ENCODE results near the gene IRF7. TPM values are rescaled to one million over a fixed set of nuclear protein-coding genes. Genes with fewer than 3 reads are reported as not detected.

IRF7 gene
- total and polyA plus RNA-seq, 4 donors, result 15.7 to 62.4 (median 37.0) TPM

GRCh38 chr11:595400-595799 is 20.4 kb downstream of the IRF7 start:
- WGBS, result 96% methylated on average over 10 of the region's 10 CpGs
- Histone ChIP-seq H3K27ac (ENCODE audit: low read depth in 1 of 2, low read length in 2 of 2) (no peak overlapping the region), H3K9me3 (ENCODE audit: control insufficient read depth in 4 of 4, low read length in 3 of 4) (no peaks in the 10 kb centered on the region), H3K4me1 (ENCODE audit: control insufficient read depth in 4 of 4, insufficient read depth in 4 of 4, low read length in 3 of 4) (no peaks in the 10 kb centered on the region), H3K36me3 (ENCODE audit: control insufficient read depth in 4 of 4, insufficient read depth in 3 of 4, low read depth in 1 of 4, low read length in 3 of 4) (peaks cover 28 to 78% (median 53%) of the 10 kb centered on the region in 4 donors), H3K27me3 (ENCODE audit: control insufficient read depth in 4 of 4, insufficient read depth in 4 of 4, low read length in 3 of 4) (no peaks in the 10 kb centered on the region), H3K9ac (ENCODE audit: low read depth in 1 of 2, low read length in 2 of 2) (no peak overlapping the region), H3K4me3 (ENCODE audit: low read depth in 1 of 3, low read length in 3 of 3) (no peak overlapping the region)
- TF ChIP-seq CTCF (IDR thresholded peaks at IDR 0.05; ENCODE audit: low read depth, low read length, missing input control), result no peak
- TF ChIP-seq EGR1 (IDR thresholded peaks at IDR 0.05; ENCODE audit: low read depth in 2 of 2), result no peak
- no peak for TF ChIP-seq TAF1 (conservative IDR thresholded peaks at IDR 0.05)
- TF ChIP-seq, protein P1, sequence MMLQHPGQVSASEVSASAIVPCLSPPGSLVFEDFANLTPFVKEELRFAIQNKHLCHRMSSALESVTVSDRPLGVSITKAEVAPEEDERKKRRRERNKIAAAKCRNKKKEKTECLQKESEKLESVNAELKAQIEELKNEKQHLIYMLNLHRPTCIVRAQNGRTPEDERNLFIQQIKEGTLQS (IDR thresholded peaks at IDR 0.05), result no peak
- TF ChIP-seq JUND (IDR thresholded peaks at IDR 0.05), result no peak
- no peak for DNase-seq (ENCODE audit: low spot score)

GRCh38 chr11:593347-593746 is 22.4 kb downstream of the IRF7 start:
- WGBS, result 95% methylated on average over 21 of the region's 21 CpGs

DNA sequence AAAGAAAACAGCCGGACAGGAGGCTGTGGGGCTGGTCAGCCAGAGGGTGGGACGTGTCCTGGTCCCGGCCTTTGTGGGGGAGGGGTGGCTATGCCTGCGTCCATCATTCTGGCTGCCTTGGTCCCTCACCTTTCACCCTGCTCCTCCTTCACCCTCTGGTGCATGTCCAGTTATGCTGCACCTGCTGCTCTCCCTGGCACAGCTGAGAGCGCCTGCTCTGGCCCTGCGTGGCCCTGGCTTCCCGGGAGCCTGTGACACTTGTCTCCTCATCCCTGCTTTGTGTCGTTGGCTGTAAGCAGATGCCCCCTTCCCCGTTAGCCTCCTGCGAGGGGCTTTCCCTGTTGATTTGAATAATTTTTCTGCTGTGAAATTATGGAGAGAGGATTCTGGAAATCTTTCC is 22.8 kb downstream of the IRF7 start:
- no peak overlapping the region for H3K4me3 ChIP-seq (ENCODE audit: low read depth in 1 of 3, low read length in 3 of 3)
- DNase-seq (ENCODE audit: low spot score), result no peak
- TF ChIP-seq MAX (IDR thresholded peaks at IDR 0.05) (no peak), CTCF (IDR thresholded peaks at IDR 0.05; ENCODE audit: low read depth, low read length, missing input control) (no peak), SP1 (IDR thresholded peaks at IDR 0.05) (no peak)
- no peaks in the 10 kb centered on the region for H3K9me3 ChIP-seq (ENCODE audit: control insufficient read depth in 4 of 4, low read length in 3 of 4)
- peaks cover 0 to 6% (median 4%) of the 10 kb centered on the region in 4 donors for H3K4me1 ChIP-seq (ENCODE audit: control insufficient read depth in 4 of 4, insufficient read depth in 4 of 4, low read length in 3 of 4)
- H3K27ac ChIP-seq (ENCODE audit: low read depth in 1 of 2, low read length in 2 of 2), result no peak overlapping the region
- 95% methylated on average over 10 of the region's 10 CpGs for WGBS
- no peaks in the 10 kb centered on the region for H3K27me3 ChIP-seq (ENCODE audit: control insufficient read depth in 4 of 4, insufficient read depth in 4 of 4, low read length in 3 of 4)
- H3K9ac ChIP-seq (ENCODE audit: low read depth in 1 of 2, low read length in 2 of 2), result no peak overlapping the region
- H3K36me3 ChIP-seq (ENCODE audit: control insufficient read depth in 4 of 4, insufficient read depth in 3 of 4, low read depth in 1 of 4, low read length in 3 of 4), result peaks cover 29 to 70% (median 48%) of the 10 kb centered on the region in 4 donors

More at GRCh38 chr11:593347-593746, 22.4 kb downstream of the IRF7 start:
- Histone ChIP-seq H3K4me3 (ENCODE audit: low read depth in 1 of 3, low read length in 3 of 3) (no peak overlapping the region), H3K4me1 (ENCODE audit: control insufficient read depth in 4 of 4, insufficient read depth in 4 of 4, low read length in 3 of 4) (peaks cover 0 to 2% (median under 1%) of the 10 kb centered on the region in 4 donors), H3K9me3 (ENCODE audit: control insufficient read depth in 4 of 4, low read length in 3 of 4) (no peaks in the 10 kb centered on the region), H3K27me3 (ENCODE audit: control insufficient read depth in 4 of 4, insufficient read depth in 4 of 4, low read length in 3 of 4) (no peaks in the 10 kb centered on the region), H3K36me3 (ENCODE audit: control insufficient read depth in 4 of 4, insufficient read depth in 3 of 4, low read depth in 1 of 4, low read length in 3 of 4) (peaks cover 31 to 74% (median 49%) of the 10 kb centered on the region in 4 donors), H3K27ac (ENCODE audit: low read depth in 1 of 2, low read length in 2 of 2) (no peak overlapping the region), H3K9ac (ENCODE audit: low read depth in 1 of 2, low read length in 2 of 2) (no peak overlapping the region)
- TF ChIP-seq, protein P1 (IDR thresholded peaks at IDR 0.05), result no peak
- DNase-seq (ENCODE audit: low spot score), result no peak

Measured in liver (tissue), 9 donors.